ENCODE results near the gene HOXA9.

GRCh38 chr7:27194686-27195379 lies 29.5 kb upstream of the HOXA9 start:
- TF ChIP-seq CTCF (IDR thresholded peaks at IDR 0.05; ENCODE audit: insufficient read depth, low read length), result no peak
- TF ChIP-seq REST (IDR thresholded peaks at IDR 0.05; ENCODE audit: insufficient replicate concordance, low read depth), result no peak
- TF ChIP-seq POLR2AphosphoS5 (IDR thresholded peaks at IDR 0.05; ENCODE audit: low read depth), result no peak
